GM12875 (cell line): ENCODE measurements around the gene RPS27L.

Source experiments
- H3K4me3 ChIP-seq: one replicate; pipeline ENCODE4 v1.5.1; 2011; ENCODE audit warnings: low read depth, low read length, control low read depth
- CTCF ChIP-seq: IDR thresholded peaks from 2 replicates; pipeline ENCODE4 v1.5.1; 2011; ENCODE audit warnings: low read depth, mild to moderate bottlenecking, control low read depth, inconsistent platforms, low read length, moderate library complexity, borderline replicate concordance; ENCODE audit not compliant: insufficient read depth

The RPS27L gene

GRCh38 chr15:63140936-63141335 lies 16.3 kb downstream of the RPS27L start:
- no peak overlapping the region for H3K4me3 ChIP-seq
- no peak for TF ChIP-seq CTCF

GRCh38 chr15:63136742-63137141 lies 20.5 kb downstream of the RPS27L start:
- TF ChIP-seq CTCF, result no peak
- no peak overlapping the region for H3K4me3 ChIP-seq

GRCh38 chr15:63135804-63136203 lies 21.5 kb downstream of the RPS27L start:
- no peak overlapping the region for H3K4me3 ChIP-seq
- TF ChIP-seq CTCF, result no peak

- no peak overlapping the region for H3K4me3 ChIP-seq
Observed at GRCh38 chr15:63135281-63135680, 22.0 kb downstream of the RPS27L start.

GRCh38 chr15:63134245-63134985 lies 22.9 kb downstream of the RPS27L start:
- no peak for TF ChIP-seq CTCF
- H3K4me3 ChIP-seq, result no peak overlapping the region

More at GRCh38 chr15:63135281-63135680, 22.0 kb downstream of the RPS27L start:
- no peak for TF ChIP-seq CTCF

GRCh38 chr15:63133786-63134185 lies 23.5 kb downstream of the RPS27L start:
- H3K4me3 ChIP-seq, result no peak overlapping the region

More at GRCh38 chr15:63133786-63134185, 23.5 kb downstream of the RPS27L start:
- TF ChIP-seq CTCF, result no peak
